ENCODE results near the gene SLAMF1. TPM values are rescaled to one million over a fixed set of nuclear protein-coding genes. Genes with fewer than 3 reads are reported as not detected.
A peak's percentile ranks its signal among the peaks of the same experiment; 100 is the strongest.
"Not testable (repeated sequence)": the region's sequence is repeated elsewhere in the genome, so short reads cannot be mapped to it uniquely, and the experiment has no call there.

SLAMF1 gene
- total and polyA plus RNA-seq, 7 experiments from 2014 or later, result 14.6 to 90.3 (median 22.9) TPM

GRCh38 chr1:160652924-160653619 is 6.2 kb upstream of the SLAMF1 start:
- ChIA-PET CTCF (interaction anchor here (0.7 kb wide), 1 partner anchor 22 kb away, joined by 4 read pairs; no protein-coding TSS in a partner anchor), POLR2A (interaction anchor here (0.6 to 1.2 kb wide), 3 partner anchors 25 to 409 kb away, joined by 4 to 5 read pairs (median 4); no protein-coding TSS in a partner anchor)
- Histone ChIP-seq H3K27me3 (ENCODE audit: control insufficient read depth in 2 of 2, insufficient read depth in 2 of 2, low read length in 2 of 2) (no peaks in the 10 kb centered on the region), H3K9me3 (ENCODE audit: control insufficient read depth in 2 of 3, low read length in 3 of 3) (no peaks in the 10 kb centered on the region), H3K27ac (ENCODE audit: low read depth, low read length) (peak overlapping the region; percentile 55), H3K4me3 (ENCODE audit: low read length) (no peak overlapping the region), H3K36me3 (ENCODE audit: control insufficient read depth in 2 of 3, insufficient read depth in 3 of 3, low read length in 3 of 3) (no peaks in the 10 kb centered on the region), H3K4me1 (ENCODE audit: control insufficient read depth in 2 of 2, insufficient read depth in 2 of 2, low read length in 2 of 2) (peaks cover 11 to 68% of the 10 kb centered on the region in 2 donors)
- H3K27me3 Mint-ChIP-seq, result no peaks in the 10 kb centered on the region
- H3K4me1 Mint-ChIP-seq, result peaks cover 43 to 96% (median 82%) of the 10 kb centered on the region in 7 donors
- peaks cover 0 to 24% (median 0%) of the 10 kb centered on the region in 5 donors for H3K36me3 Mint-ChIP-seq
- no peak for ATAC-seq
- intact Hi-C loops (cut with micrococcal nuclease), result loop anchor here in 1 of 2 donors (1.0 kb wide), 1 partner anchor 24 kb away; no protein-coding TSS in a partner anchor
- no peaks in the 10 kb centered on the region for H3K9me3 Mint-ChIP-seq
- no peak for DNase-seq
- H3K4me3 Mint-ChIP-seq, result peak overlapping the region in 7 of 10 donors; percentile 3 to 74 (median 33)
- H3K27ac Mint-ChIP-seq, result peak overlapping the region; percentile 71 to 97 (median 95)

DNA sequence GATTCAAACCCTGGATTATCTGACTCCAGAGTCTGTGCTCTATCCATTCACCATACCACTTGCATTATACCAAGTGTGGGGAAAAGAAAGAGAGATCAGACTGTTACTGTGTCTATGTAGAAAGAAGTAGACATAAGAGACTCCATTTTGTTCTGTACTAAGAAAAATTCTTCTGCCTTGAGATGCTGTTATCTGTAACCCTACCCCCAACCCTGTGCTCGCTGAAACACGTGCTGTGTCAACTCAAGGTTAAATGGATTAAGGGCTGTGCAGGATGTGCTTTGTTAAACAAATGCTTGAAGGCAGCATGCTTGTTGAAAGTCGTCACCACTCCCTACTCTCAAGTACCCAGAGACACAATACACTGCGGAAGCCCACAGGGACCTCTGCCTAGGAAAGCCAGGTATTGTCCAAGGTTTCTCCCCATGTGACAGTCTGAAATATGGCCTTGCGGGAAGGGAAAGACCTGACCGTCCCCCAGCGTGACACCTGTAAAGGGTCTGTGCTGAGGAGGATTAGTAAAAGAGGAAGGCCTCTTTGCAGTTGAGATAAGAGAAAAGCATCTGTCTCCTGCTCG is 5.3 kb upstream of the SLAMF1 start:
- Histone ChIP-seq H3K4me1 (ENCODE audit: control insufficient read depth in 2 of 2, insufficient read depth in 2 of 2, low read length in 2 of 2) (peaks cover 11 to 66% of the 10 kb centered on the region in 2 donors), H3K27ac (ENCODE audit: low read depth, low read length) (peak overlapping the region; percentile 55)
- ATAC-seq; H3K9me3 ChIP-seq (ENCODE audit: control insufficient read depth in 2 of 3, low read length in 3 of 3); H3K36me3 ChIP-seq (ENCODE audit: control insufficient read depth in 2 of 3, insufficient read depth in 3 of 3, low read length in 3 of 3); H3K9me3 Mint-ChIP-seq; H3K27me3 ChIP-seq (ENCODE audit: control insufficient read depth in 2 of 2, insufficient read depth in 2 of 2, low read length in 2 of 2); H3K4me3 ChIP-seq (ENCODE audit: low read length); H3K27me3 Mint-ChIP-seq: not testable (repeated sequence)
- Mint-ChIP-seq H3K4me1 (peaks cover 45 to 96% (median 82%) of the 10 kb centered on the region in 7 donors), H3K36me3 (peaks cover 0 to 25% (median 0%) of the 10 kb centered on the region in 5 donors), H3K4me3 (peak overlapping the region; percentile 4 to 74 (median 34)), H3K27ac (peak overlapping the region; percentile 71 to 97 (median 95))
- ChIA-PET CTCF (interaction anchor here (0.8 to 1.6 kb wide), 4 partner anchors 28 to 44 kb away, joined by 3 to 9 read pairs (median 6); no protein-coding TSS in a partner anchor), POLR2A (interaction anchor here (0.6 to 8.1 kb wide), 6 partner anchors 8 to 73 kb away, joined by 3 to 63 read pairs (median 4); no protein-coding TSS in a partner anchor)
- peak in 7 of 9 donors; percentile 27 to 70 (median 54) for DNase-seq
- intact Hi-C loops (cut with micrococcal nuclease), result loop anchor here in 1 of 2 donors (1.0 kb wide), 1 partner anchor 23 kb away; no protein-coding TSS in a partner anchor

DNA sequence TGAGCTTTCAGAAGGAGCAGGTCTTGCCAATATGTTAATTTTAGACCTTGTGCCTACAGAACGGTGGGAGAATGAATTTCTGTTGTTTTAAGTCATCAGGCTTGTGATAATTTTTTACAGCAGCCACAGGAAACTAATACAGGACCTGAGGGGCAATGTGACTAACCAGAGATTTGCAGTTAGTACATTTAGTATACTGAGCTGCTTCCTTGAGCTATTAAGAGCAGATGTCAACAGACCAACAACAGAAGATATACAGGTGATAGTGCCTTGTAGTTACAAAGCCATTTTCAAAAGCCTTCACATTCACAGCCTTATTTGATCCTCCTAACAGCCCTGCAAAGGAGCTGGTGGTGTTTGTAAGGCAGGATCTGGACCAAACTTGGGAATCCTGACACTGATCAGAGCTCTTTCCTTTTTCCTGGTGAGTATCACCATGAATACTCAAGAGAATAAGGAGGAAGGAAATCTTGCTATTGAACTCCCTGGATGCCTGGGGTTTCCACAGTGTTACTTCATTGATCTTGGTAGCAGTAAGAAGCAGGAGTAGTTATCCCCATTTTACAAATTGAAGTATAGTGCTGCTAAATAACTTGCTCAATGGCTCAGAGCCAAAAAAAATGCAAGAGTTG is 4.7 kb upstream of the SLAMF1 start:
- ATAC-seq, result no peak
- Mint-ChIP-seq H3K4me1 (peaks cover 41 to 93% (median 79%) of the 10 kb centered on the region in 7 donors), H3K27ac (peak overlapping the region; percentile 71 to 97 (median 95)), H3K9me3 (no peaks in the 10 kb centered on the region), H3K27me3 (no peaks in the 10 kb centered on the region), H3K4me3 (peak overlapping the region in 6 of 10 donors; percentile 23 to 74 (median 33)), H3K36me3 (peaks cover 0 to 25% (median 0%) of the 10 kb centered on the region in 5 donors)
- Histone ChIP-seq H3K4me1 (ENCODE audit: control insufficient read depth in 2 of 2, insufficient read depth in 2 of 2, low read length in 2 of 2) (peaks cover 11 to 61% of the 10 kb centered on the region in 2 donors), H3K27me3 (ENCODE audit: control insufficient read depth in 2 of 2, insufficient read depth in 2 of 2, low read length in 2 of 2) (no peaks in the 10 kb centered on the region), H3K4me3 (ENCODE audit: low read length) (no peak overlapping the region), H3K36me3 (ENCODE audit: control insufficient read depth in 2 of 3, insufficient read depth in 3 of 3, low read length in 3 of 3) (no peaks in the 10 kb centered on the region), H3K9me3 (ENCODE audit: control insufficient read depth in 2 of 3, low read length in 3 of 3) (no peaks in the 10 kb centered on the region), H3K27ac (ENCODE audit: low read depth, low read length) (peak overlapping the region; percentile 3)
- no peak for DNase-seq
- intact Hi-C loops (cut with micrococcal nuclease), result loop anchor here in 1 of 2 donors (1.0 kb wide), 2 partner anchors 8 to 22 kb away; no protein-coding TSS in a partner anchor
- POLR2A ChIA-PET, result interaction anchor here (0.6 to 8.1 kb wide), 12 partner anchors 9 to 73 kb away, joined by 3 to 63 read pairs (median 4); no protein-coding TSS in a partner anchor
- CTCF ChIA-PET, result interaction anchor here (0.7 to 1.8 kb wide), 8 partner anchors 9 to 44 kb away, joined by 3 to 9 read pairs (median 4); no protein-coding TSS in a partner anchor

- ChIA-PET CTCF (interaction anchor here (0.6 to 3.5 kb wide), 9 partner anchors 14 to 171 kb away, joined by 3 to 43 read pairs (median 3); no protein-coding TSS in a partner anchor), POLR2A (interaction anchor here (0.6 to 8.1 kb wide), 14 partner anchors 9 to 216 kb away, joined by 3 to 94 read pairs (median 6); partner anchors contain the start of gene SLAMF6)
- H3K9me3 ChIP-seq (ENCODE audit: control insufficient read depth in 2 of 3, low read length in 3 of 3), result no peaks in the 10 kb centered on the region
- H3K4me1 ChIP-seq (ENCODE audit: control insufficient read depth in 2 of 2, insufficient read depth in 2 of 2, low read length in 2 of 2), result peaks cover 20 to 52% of the 10 kb centered on the region in 2 donors
- Mint-ChIP-seq H3K9me3 (no peaks in the 10 kb centered on the region), H3K4me3 (peak overlapping the region; percentile 91 to 100 (median 95)), H3K27ac (peak overlapping the region; percentile 89 to 95 (median 94)), H3K36me3 (peaks cover 0 to 55% (median 5%) of the 10 kb centered on the region in 5 donors), H3K27me3 (no peaks in the 10 kb centered on the region), H3K4me1 (peaks cover 49 to 92% (median 74%) of the 10 kb centered on the region in 7 donors)
- peak overlapping the region; percentile 86 for H3K4me3 ChIP-seq (ENCODE audit: low read length)
- H3K36me3 ChIP-seq (ENCODE audit: control insufficient read depth in 2 of 3, insufficient read depth in 3 of 3, low read length in 3 of 3), result no peaks in the 10 kb centered on the region
- H3K27ac ChIP-seq (ENCODE audit: low read depth, low read length), result peak overlapping the region; percentile 89
- H3K27me3 ChIP-seq (ENCODE audit: control insufficient read depth in 2 of 2, insufficient read depth in 2 of 2, low read length in 2 of 2), result no peaks in the 10 kb centered on the region
- ATAC-seq (peak; percentile 34), DNase-seq (no peak)
- intact Hi-C loops (cut with micrococcal nuclease), result loop anchor here (1.0 to 2.0 kb wide), 7 partner anchors 8 to 59 kb away; no protein-coding TSS in a partner anchor
These were observed 481 bp upstream of the SLAMF1 start for GRCh38 chr1:160647329-160647720.

DNA sequence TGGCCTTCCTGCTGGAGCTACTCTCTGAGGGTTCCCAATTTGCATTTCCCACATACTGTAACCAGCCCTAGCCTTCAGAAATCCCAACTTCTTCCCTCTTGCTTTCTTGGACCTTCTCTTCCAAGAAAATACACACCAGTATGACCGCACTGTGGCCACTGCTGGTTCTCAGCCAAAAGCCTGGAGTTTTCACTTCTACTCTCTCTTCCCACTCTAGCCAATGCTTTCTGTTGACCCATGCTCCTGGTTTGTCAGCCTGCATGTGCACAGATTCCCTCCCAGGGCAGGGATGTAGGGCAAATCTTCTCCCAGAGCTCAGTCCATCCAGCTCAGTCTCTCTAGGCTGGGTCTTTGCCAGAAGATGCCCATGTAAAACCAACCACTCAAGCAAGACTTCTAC is 664 bp downstream of the SLAMF1 start:
- Mint-ChIP-seq H3K4me3 (peak overlapping the region; percentile 91 to 100 (median 95)), H3K27ac (peak overlapping the region; percentile 89 to 95 (median 94)), H3K4me1 (peaks cover 47 to 92% (median 74%) of the 10 kb centered on the region in 7 donors), H3K36me3 (peaks cover 0 to 59% (median 5%) of the 10 kb centered on the region in 5 donors), H3K27me3 (no peaks in the 10 kb centered on the region), H3K9me3 (no peaks in the 10 kb centered on the region)
- DNase-seq (no peak), ATAC-seq (no peak)
- CTCF ChIA-PET, result interaction anchor here (0.7 to 3.5 kb wide), 10 partner anchors 13 to 102 kb away, joined by 3 to 43 read pairs (median 4); no protein-coding TSS in a partner anchor
- Histone ChIP-seq H3K9me3 (ENCODE audit: control insufficient read depth in 2 of 3, low read length in 3 of 3) (no peaks in the 10 kb centered on the region), H3K36me3 (ENCODE audit: control insufficient read depth in 2 of 3, insufficient read depth in 3 of 3, low read length in 3 of 3) (no peaks in the 10 kb centered on the region), H3K4me1 (ENCODE audit: control insufficient read depth in 2 of 2, insufficient read depth in 2 of 2, low read length in 2 of 2) (peaks cover 31 to 52% of the 10 kb centered on the region in 2 donors), H3K27ac (ENCODE audit: low read depth, low read length) (peak overlapping the region; percentile 89), H3K4me3 (ENCODE audit: low read length) (peak overlapping the region; percentile 86), H3K27me3 (ENCODE audit: control insufficient read depth in 2 of 2, insufficient read depth in 2 of 2, low read length in 2 of 2) (no peaks in the 10 kb centered on the region)
- intact Hi-C loops (cut with micrococcal nuclease), result loop anchor here (2.0 kb wide), 2 partner anchors 29 to 61 kb away; no protein-coding TSS in a partner anchor
- POLR2A ChIA-PET, result interaction anchor here (0.6 to 8.1 kb wide), 14 partner anchors 9 to 539 kb away, joined by 3 to 94 read pairs (median 6); no protein-coding TSS in a partner anchor
